NCI-H460 (cell line): ENCODE data around the gene TBC1D22A. TPM values are rescaled to one million over a fixed set of nuclear protein-coding genes. Genes with fewer than 3 reads are reported as not detected.
"Not testable (repeated sequence)": the region's sequence is repeated elsewhere in the genome, so short reads cannot be mapped to it uniquely, and the experiment has no call there.

ENCODE experiments used
- DNase-seq: peaks from one replicate; pipeline ENCODE4 v3.0.0-alpha.2; 2016; ENCODE audit warnings: low read depth; ENCODE audit errors: extremely low read depth
- total RNA-seq: library from RNA; depleted of rRNA; stranded (reverse); fragments of >200 nt; shearing (Covaris generic); gene quantifications from 2 replicates; pipeline ENCODE4 v1.2.3, GENCODE V29; 2014

Gene TBC1D22A
- total RNA-seq, 1 experiment from 2014 or later = 8.7 TPM

DNA sequence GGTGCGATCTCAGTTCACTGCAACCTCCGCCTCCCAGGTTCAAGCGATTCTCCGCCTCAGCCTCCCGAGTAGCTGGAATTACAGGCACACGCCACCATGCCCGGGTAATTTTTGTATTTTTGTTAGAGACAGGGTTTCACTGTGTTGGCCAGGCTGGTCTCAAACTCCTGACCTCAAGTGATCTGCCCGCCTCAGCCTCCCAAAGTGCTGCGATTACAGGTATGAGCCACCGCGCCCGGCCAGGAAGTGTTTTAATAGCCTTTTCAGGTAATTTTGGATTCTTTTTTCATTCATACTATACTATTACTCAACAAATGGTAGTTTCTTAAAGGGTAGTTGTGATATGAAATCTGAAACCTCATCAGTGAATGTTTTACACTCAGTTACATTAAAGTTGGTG is 216.2 kb downstream of the TBC1D22A start:
- DNase-seq = not testable (repeated sequence)

DNA sequence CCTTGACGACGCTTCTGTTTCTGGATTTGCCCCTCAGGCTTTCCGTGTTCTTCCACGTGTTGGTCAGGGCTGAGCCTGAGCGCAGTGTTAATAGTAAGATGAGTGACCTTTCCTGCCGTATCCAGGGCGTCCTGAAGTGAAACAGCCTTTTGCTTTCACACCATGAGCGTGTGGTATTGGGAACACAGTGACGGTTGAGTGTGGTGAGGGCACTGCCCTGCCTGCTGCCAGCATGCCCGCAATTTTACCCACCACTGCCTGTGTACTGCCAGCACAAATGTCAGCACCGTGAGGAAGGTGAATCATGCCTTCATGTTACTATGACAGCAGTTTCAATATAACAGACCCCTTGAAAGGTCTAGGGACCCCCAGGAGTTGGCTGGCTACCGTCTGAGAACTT is 217.1 kb downstream of the TBC1D22A start:
- DNase-seq = no peak

- DNase-seq = no peak
These were observed 217.9 kb downstream of the TBC1D22A start for GRCh38 chr22:46980392-46980791.

GRCh38 chr22:46982635-46983034 is 220.2 kb downstream of the TBC1D22A start:
- no peak for DNase-seq

- DNase-seq = no peak
These were observed 220.6 kb downstream of the TBC1D22A start for GRCh38 chr22:46983046-46983445.

DNA sequence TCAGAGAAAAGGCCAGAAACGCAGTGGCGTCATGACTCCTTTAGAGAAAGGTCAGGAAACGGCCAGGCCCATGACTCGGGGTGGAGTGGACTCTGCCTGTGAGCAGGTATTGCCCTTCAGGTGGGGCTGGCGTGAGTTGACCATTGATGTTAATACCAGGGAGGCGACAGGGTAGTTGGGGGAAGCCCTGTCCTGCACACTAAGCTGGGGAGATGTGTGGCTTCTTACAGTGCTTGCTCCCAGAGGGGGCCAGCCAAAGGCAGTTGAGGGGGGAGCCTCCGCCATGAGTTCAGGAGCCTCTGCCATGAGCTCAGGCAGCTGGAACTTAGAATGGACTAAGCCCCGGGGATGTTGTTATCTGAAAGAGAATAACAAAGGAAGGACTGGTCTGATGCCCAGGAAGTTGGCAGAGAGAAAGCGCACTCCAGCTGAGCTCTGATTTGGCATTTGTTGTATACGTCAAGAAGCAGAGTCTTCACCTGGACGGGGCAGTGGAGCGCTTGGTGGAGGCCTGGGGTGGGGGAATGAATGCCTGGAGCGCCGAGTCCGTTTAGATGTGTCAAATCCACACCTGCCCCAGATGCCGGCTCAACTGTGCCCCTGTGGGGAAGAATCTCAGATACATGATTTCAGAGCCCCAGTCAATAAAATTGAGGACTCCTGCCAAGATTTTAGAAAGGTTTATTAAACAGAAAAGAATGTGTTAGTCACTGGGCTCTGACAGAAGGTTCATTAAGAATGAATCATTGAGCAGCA is 222.5 kb downstream of the TBC1D22A start:
- DNase-seq = no peak

- no peak for DNase-seq
These were observed 223.0 kb downstream of the TBC1D22A start for GRCh38 chr22:46985507-46985882.

- DNase-seq = no peak
These were observed 224.3 kb downstream of the TBC1D22A start for GRCh38 chr22:46986788-46987187.

DNA sequence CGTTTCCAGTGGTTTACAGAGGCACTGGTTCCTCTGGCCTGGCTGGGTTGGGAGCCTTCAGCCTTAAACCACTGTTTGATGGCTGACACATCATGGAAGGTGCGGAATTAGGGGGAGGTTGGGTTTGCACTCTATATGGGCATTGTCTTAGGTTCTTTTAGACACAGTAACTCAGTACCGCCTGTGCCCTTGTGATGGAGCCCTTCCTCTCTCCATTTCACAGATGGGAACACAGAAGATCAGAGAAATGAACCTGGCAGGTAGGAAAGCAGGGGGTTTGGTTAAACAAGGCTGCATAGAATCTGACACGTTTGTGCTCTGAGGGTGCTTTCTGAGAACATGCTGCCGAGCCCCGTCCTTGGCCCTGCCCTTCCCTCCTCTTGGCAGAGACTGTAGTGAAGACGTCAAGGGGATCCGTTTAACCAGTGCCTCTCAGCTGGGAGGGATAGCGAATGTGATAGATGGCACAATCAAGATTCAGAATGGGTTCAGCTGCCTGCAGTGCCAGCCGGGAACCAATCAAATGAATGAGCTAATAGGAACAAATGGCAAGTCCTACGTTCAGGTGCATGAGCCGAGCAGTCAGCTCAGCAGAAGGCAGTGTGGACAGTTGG is 228.6 kb downstream of the TBC1D22A start:
- DNase-seq = no peak

DNA sequence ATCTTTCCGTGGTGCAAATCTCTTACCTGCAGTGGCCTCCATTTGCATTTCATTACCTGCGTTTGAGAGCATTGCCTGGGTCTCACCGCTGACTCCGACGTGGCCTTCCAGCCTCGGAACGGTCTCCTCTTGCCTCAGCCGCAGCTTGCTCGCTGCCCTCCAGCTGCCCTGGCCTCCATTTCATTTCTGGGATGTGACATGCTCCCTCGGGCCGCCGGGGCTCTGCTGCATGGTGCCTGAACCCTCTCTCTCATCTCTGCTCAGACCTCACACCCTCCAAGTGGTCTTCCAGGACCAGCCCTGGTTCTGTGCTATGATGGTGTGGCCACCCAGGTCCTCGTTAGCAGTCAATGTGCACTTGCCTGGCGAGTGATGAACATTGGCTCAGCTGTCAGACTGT is 229.2 kb downstream of the TBC1D22A start:
- no peak for DNase-seq

- DNase-seq = no peak
These were observed 229.8 kb downstream of the TBC1D22A start for GRCh38 chr22:46992121-46992731.

DNA sequence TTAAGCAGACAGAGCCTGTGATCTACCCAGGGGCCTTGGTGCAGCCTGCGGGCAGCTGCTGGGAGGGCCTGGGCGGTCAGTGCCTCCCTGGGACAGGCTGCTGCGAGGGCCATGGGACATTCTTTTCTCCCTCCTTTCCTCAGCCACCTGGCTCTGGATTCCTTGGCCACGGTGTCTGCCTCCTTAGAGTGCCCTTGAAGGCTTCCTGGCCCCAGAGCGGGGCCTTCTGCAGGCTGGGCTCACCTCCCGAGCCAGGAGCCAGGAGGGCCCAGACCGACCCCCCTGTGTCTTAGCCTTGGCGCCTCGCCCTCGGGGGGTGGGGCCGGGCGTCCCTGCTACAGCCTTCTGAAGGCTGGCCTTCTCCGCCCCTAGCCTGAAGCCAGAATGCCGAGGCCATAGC is 231.2 kb downstream of the TBC1D22A start:
- no peak for DNase-seq

- no peak for DNase-seq
These were observed 231.8 kb downstream of the TBC1D22A start for GRCh38 chr22:46994265-46994664.

DNA sequence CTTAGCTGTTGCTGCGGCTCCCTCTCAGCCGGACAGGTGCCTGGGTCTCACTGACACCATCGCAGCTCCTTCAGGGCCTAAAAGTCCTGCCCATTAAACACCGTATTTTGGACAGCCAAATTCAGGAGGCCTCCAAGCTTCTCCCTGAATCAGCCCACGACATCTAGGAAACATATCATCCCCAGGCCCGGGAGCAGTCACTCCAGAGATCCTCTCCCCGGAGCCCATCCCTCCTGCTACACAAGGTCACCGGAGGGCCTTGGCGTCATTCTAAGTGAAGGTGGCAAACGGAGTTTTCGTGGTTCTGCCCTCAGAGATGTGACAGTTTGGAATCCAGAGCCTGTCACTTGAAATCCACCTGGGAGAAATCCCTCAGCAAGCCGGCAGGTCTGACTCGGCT is 232.5 kb downstream of the TBC1D22A start:
- DNase-seq = no peak

GRCh38 chr22:46995501-46996360 is 233.3 kb downstream of the TBC1D22A start:
- DNase-seq = no peak

DNA sequence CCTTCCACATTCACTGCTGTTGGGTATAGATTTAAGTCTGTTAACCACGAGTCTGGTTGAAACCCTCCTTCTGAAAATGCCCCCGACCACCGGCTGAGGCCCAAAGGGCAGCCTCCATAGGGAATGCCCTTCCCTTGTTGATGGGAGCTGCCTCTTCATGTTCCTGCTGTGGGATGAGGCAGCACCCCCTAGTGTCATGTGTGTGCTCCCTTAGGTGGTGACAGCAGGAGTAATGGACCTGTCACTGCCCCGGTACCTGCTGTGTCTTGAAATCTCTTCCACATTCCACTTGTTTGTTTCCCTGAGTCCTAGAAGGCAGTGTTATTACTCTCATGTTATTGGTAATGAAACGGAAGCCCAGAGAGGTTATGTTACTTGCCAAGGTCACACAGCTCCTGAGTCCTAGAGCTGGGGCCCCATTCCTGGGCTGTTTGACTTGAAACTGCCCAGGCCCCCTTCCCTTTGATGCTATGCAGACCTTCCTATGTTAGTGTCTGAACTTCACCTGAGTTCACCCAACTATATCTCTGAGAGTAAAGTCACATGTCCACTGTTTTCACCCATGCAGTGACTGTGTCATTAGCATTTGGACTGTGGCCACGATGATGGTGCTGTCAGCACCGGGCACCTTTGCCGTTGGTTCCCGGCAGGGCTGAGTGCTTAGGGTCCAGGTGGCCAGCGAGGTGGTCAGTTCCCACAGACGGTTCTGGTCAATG is 234.3 kb downstream of the TBC1D22A start:
- no peak for DNase-seq

DNA sequence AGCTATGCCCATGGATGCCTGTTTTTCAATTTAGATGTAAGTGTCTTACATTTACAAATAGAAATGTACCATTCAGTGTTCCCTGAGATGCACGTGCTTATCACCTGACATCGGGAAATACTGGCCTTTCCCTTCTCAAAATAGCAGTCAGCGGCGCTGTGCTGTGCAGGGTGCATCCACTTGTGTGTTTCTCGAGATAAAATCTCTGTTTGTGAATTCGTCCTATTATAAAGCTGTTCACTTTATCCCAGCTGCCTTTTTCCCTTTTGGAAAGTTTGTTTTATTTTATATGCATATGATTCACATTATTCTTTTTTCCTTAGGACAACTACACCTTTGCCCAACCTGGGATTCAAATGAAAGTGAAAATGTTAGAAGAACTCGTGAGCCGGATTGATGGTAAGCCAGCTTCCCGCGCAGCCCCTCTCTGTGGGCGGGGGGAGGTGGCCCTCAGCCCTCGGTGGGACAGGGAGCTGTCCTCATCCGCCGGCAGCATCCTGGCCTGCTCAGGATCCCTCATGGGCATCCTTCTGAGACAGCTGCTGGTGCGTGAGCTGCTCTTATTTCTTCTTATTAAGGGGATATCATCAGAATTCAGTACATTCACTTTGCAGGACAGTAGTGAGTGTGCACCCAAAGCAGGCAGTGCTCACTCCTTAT is 235.0 kb downstream of the TBC1D22A start:
- no peak for DNase-seq

DNA sequence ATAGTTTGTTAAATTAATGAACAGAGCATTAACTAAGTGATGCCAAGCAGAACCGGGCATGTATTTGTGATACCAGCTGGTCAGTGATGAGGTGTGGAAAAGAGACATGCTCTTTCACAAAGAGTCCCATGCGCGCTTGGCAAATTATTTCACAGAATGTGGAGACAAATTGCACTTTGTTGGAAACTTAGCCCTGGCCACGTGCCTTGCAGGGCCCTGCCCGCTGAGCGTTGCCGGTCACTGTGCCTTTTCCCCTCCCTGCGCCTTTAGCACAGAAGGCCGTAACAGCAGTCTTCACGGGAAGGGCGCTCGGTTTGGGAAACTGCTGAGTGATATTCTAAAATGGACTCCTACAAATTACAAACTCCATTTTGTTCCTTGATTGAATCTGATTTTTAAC is 235.9 kb downstream of the TBC1D22A start:
- no peak for DNase-seq

- DNase-seq = no peak
These were observed 237.8 kb downstream of the TBC1D22A start for GRCh38 chr22:47000256-47000655.

DNA sequence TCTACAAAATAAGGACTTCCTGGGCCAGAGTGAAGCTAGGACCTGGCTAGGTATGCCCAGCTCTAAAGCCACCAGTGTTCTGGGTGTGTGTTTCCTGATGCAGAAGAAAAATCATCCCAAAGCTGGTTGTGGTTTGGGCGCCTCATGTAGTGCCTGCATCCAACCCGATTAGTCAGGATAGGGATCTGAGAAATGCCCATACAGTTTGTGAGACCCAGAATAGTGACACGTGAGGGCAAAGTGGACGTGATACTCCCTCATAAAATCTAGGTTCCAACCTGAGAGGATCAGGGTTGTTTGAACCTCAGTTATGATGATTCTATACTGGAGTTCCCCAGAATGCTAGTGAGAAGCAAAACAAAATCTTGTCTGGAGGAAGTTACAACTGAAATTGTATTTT is 238.4 kb downstream of the TBC1D22A start:
- no peak for DNase-seq
